Stimulated activated memory B cell treated with anti-CD40 and anti-IgM and Interleukin-4, amounts not matched to agents 10 μg/mL and 1 μg/mL and 100 μg/mL, for 72 hours (primary cell): ENCODE measurements around the gene C3.
"Not testable (repeated sequence)": the region's sequence is repeated elsewhere in the genome, so short reads cannot be mapped to it uniquely, and the experiment has no call there.

Source experiments
- ATAC-seq: fragments of 150-1000 bp; cut with Tn5 transposase; 2 replicates; pipeline ENCODE4 v1.10.0; 2021
- H3K27ac Mint-ChIP-seq: one replicate; pipeline ENCODE4 v1.8.0; 2022; ENCODE audit warnings: mild to moderate bottlenecking, mixed read lengths
- H3K27me3 Mint-ChIP-seq: one replicate; pipeline ENCODE4 v1.8.0; 2022; ENCODE audit warnings: mixed read lengths
- H3K36me3 Mint-ChIP-seq: one replicate; pipeline ENCODE4 v1.8.0; 2022; ENCODE audit warnings: mixed read lengths
- H3K4me1 Mint-ChIP-seq: one replicate; pipeline ENCODE4 v1.8.0; 2022; ENCODE audit warnings: mixed read lengths
- H3K4me3 Mint-ChIP-seq: one replicate; pipeline ENCODE4 v1.8.0; 2022; ENCODE audit warnings: mild to moderate bottlenecking, moderate library complexity, mixed read lengths
- H3K9me3 Mint-ChIP-seq: one replicate; pipeline ENCODE4 v1.8.0; 2022; ENCODE audit warnings: mixed read lengths

C3 gene

DNA sequence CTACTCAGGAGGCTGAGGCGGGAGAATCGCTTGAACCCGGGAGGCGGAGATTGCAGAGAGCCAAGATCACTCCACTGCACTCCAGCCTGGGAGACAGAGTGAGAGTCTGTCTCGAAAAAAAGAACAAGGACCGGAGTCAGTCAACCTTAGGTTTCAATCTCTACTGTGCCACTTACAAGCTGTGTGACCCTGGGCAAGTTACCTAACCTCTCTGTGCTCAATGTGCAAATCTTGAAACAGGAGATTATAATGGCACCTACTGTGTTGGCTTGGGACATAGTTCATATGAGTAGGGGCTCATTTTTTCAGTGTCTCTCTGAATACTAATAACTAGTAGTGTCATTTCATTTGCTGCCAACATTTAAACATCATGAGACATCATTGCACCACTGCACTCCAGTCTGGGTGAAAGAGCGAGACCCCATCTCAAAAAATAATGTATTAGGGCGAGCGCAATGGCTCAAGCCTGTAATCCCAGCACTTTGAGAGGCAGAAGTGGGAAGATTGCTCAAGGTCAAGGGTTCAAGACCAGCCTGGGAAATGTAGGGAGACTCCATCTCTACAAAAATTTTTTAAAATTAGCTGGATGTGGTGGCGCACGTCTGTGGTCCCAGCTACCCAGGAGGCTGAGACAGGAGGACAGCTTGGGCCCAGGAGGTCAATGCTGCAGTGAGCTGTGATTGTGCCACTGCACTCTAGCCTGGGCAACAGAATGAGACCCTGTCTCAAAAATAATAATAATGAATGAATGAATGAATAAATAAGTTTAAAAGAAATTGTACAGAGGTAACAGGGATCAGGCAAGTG, 5.5 kb downstream of the C3 start:
- Mint-ChIP-seq H3K27me3 (peaks cover 18% of the 10 kb centered on the region), H3K27ac (no peak overlapping the region), H3K4me3 (no peak overlapping the region), H3K9me3 (peaks cover 7% of the 10 kb centered on the region), H3K36me3 (no peaks in the 10 kb centered on the region), H3K4me1 (peaks cover 24% of the 10 kb centered on the region)
- ATAC-seq = no peak

DNA sequence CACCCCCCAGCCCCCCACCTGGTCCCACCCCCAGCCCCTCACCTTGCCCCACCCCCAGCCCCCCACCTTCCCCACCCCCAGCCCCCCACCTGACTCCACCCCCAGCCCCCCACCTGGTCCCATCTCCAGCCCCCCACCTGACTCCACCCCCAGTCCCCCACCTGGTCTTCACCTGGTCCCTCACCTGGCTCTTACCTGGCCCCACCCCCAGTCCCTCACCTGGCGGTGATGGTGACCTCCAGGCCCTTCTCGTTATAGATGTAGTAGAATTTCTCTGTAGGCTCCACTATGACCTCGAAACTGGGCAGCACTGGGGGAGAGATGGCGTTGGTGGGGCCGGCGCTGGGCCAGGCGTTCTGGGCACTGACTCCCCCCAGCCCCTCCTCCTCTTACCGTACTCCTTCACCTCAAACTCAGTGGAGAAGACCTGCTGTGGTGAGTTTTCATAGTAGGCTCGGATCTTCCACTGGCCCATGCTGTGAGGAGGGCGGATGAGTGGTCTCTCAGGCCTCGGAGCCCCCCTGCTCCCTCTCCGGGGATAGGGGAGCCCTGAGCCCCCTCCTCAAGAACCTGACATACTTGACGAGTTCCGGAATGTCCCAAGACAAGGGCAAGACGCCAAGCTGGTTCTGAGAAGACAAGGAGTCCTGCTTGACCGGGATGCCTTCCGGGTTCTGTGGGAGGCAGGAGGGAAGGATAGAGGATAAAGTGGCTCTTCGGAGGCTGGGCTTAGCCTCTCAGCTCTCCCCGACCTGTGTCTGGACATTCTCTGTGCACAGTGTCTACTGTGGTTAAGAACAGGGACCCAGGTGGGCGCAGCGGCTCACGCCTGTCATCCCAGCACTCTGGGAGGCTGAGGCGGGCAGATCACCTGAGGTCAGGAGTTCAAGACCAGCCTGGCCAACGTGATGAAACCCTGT, 6.4 kb downstream of the C3 start:
- peaks cover 27% of the 10 kb centered on the region for H3K27me3 Mint-ChIP-seq
- H3K36me3 Mint-ChIP-seq = no peaks in the 10 kb centered on the region
- H3K27ac Mint-ChIP-seq = no peak overlapping the region
- no peak overlapping the region for H3K4me3 Mint-ChIP-seq
- peaks cover 7% of the 10 kb centered on the region for H3K9me3 Mint-ChIP-seq
- ATAC-seq = no peak
- peaks cover 30% of the 10 kb centered on the region for H3K4me1 Mint-ChIP-seq

DNA sequence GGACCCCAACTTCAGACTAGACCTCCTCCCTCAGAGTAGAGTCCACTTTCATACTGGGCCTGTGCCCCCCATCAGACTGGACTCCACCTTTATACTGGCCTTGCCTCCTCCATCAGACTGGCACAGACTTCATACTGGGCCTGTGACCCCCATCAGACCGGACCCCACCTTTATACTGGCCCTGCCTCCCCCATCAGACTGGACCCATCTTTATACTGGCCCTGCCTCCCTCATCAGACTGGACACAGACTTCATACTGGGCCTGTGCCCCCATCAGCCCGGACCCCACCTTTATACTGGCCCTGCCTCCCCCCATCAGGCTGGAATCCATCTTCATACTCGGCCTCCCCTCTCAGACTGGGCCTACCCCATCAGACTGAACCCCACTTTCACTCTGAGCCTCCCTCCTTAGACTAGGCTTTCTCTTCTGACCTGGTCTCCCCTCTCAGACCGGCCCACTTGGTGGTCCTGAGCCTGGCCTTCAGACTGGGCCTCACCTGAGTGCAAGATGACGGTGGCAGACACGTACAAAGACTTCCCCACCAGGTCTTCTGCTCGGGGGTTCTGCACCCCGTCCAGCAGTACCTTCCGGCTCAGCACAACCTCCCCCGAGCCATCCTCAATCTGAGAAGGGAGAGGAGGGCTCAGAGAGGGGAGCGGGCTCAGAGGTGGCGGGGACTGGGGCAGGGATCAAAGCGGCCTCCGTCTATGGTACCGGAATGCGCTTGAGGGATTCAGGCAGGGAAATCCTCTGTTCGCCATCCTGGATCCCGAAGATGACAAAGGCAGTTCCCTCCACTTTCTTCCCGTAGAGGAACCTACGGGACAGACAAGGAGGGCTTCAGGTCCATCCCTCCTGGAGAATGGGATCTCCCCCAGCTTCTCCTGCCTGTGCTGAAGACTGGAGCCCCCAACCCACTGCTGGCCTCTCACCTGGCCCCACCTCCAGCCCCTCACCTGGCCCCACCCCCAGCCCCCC, 7.5 kb downstream of the C3 start:
- peaks cover 28% of the 10 kb centered on the region for H3K4me1 Mint-ChIP-seq
- no peak overlapping the region for H3K27ac Mint-ChIP-seq
- H3K4me3 Mint-ChIP-seq = no peak overlapping the region
- H3K9me3 Mint-ChIP-seq = peaks cover 7% of the 10 kb centered on the region
- H3K36me3 Mint-ChIP-seq = no peaks in the 10 kb centered on the region
- H3K27me3 Mint-ChIP-seq = peaks cover 37% of the 10 kb centered on the region
- ATAC-seq = no peak

DNA sequence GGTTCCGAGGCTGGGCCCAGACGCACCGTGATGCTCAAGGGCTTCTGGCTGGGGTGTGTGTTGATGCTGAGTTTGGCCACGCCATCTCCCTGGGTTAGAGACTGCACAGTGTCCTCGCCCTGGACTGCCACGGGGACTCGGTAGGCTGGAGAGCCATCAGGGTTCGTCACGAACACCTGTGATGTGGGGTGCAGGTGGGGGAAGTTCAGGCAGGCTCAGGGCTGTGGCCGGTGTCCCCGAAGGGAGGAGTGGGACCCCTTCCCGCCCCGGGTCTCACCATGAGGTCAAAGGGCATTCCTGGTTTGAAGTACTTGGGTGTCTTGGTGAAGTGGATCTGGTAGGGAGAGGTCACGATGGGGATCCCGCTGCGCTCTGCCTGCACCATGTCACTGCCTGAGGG, 8.2 kb downstream of the C3 start:
- Mint-ChIP-seq H3K4me1 (peaks cover 21% of the 10 kb centered on the region), H3K27ac (no peak overlapping the region), H3K27me3 (peaks cover 42% of the 10 kb centered on the region), H3K36me3 (no peaks in the 10 kb centered on the region), H3K9me3 (peaks cover under 1% of the 10 kb centered on the region), H3K4me3 (no peak overlapping the region)
- ATAC-seq = no peak

DNA sequence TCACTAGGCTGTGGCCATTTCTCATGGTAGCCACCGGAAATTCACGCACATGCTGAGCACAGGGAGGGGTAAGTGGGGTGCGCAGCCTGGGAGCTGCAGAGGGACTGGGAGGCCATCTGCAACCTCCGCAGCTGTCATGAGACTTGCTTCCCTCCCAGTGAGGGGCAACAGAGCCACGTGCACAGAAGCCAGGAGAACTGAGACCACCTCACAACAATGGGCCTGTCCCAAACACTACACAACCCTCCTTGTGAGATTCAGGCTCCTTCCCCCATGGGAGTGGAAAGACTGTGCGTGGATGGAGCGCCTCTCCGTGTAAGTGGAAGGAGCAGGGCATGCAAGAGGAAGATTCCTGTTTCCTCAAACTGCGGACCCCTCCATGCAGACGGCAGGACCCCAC, 8.8 kb downstream of the C3 start:
- peaks cover 42% of the 10 kb centered on the region for H3K27me3 Mint-ChIP-seq
- peaks cover 19% of the 10 kb centered on the region for H3K4me1 Mint-ChIP-seq
- H3K36me3 Mint-ChIP-seq = no peaks in the 10 kb centered on the region
- no peak overlapping the region for H3K27ac Mint-ChIP-seq
- ATAC-seq = no peak
- no peak overlapping the region for H3K4me3 Mint-ChIP-seq
- H3K9me3 Mint-ChIP-seq = no peaks in the 10 kb centered on the region

DNA sequence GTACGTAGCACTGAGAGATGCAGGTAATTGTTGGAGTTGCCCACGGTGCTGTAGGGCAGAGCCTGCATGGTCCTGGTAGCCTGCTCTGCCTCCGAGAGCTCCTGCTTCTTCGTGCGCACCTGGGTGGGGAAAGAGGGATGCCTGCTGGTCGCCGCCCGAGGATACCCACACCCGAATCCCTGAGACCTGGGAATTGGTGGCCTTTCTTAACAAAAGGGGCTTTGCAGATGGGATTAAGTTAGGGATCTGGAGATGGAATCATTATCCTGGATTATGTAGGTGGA, 9.4 kb downstream of the C3 start:
- no peak for ATAC-seq
- no peaks in the 10 kb centered on the region for H3K36me3 Mint-ChIP-seq
- no peak overlapping the region for H3K4me3 Mint-ChIP-seq
- peaks cover 42% of the 10 kb centered on the region for H3K27me3 Mint-ChIP-seq
- H3K9me3 Mint-ChIP-seq = no peaks in the 10 kb centered on the region
- H3K4me1 Mint-ChIP-seq = peaks cover 19% of the 10 kb centered on the region
- H3K27ac Mint-ChIP-seq = no peak overlapping the region

DNA sequence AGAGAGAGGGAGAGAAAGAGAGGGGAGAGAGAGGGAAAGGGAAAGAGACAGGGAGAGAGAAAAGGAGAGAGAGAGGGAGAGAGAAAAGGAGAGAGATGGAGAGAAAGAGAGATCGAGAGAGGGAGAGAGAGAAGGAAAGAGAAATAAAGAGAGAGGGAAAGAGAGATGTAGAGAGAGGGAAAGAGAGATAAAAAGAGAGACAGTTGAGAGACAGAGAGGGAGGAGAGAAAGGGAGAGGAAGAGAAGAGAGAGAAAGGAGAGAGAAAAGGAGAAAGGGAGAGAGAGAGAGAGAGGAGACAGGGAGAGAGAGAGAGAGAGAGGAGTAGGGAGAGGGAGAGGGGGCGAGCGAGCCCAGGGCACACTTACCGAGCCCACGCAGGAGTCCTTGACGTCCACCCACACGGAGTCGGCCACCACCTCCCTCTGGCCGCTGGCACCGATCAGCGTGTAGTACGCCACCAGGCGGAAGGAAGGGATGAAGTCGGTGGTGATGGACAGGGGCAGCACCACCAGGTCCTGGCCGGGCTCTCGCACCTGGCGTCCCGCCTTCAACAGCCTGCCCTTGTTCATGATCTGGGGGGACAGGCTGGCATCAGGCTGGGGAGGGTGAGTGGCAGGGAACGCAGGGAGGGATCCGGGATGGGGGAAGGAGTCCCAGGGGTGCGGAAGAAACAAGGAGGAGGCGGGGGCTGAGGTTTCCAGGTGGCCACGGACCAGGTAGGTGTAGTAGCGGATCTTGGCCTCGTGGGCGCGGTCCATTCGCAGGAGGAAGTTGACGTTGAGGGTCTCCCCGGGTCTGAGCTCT, 10.0 kb downstream of the C3 start:
- H3K27ac Mint-ChIP-seq = no peak overlapping the region
- H3K9me3 Mint-ChIP-seq = no peaks in the 10 kb centered on the region
- no peaks in the 10 kb centered on the region for H3K36me3 Mint-ChIP-seq
- ATAC-seq = no peak
- H3K4me1 Mint-ChIP-seq = peaks cover 19% of the 10 kb centered on the region
- peaks cover 42% of the 10 kb centered on the region for H3K27me3 Mint-ChIP-seq
- no peak overlapping the region for H3K4me3 Mint-ChIP-seq

DNA sequence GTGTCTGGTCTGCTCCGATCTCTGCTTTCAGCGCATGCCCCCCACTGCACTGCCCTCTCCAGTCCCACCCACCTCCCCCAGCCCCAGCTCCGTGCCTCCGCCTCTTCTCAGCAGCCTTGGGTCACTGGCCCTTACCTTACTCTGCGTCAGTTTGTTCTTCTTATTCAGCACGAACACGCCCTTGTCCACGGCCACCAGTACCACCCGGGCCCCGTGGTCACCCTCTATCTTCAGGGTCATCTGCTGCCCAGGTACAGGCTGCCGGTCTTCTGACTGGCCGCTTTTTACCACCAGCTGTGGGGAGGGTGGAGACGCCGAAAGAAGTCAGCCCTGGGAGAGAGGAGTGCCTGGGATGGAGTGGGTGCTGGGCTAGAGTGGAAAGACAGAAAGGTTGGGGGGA, 10.9 kb downstream of the C3 start:
- Mint-ChIP-seq H3K9me3 (no peaks in the 10 kb centered on the region), H3K4me3 (no peak overlapping the region), H3K27me3 (peaks cover 42% of the 10 kb centered on the region), H3K27ac (no peak overlapping the region), H3K36me3 (no peaks in the 10 kb centered on the region), H3K4me1 (peaks cover 19% of the 10 kb centered on the region)
- ATAC-seq = no peak

DNA sequence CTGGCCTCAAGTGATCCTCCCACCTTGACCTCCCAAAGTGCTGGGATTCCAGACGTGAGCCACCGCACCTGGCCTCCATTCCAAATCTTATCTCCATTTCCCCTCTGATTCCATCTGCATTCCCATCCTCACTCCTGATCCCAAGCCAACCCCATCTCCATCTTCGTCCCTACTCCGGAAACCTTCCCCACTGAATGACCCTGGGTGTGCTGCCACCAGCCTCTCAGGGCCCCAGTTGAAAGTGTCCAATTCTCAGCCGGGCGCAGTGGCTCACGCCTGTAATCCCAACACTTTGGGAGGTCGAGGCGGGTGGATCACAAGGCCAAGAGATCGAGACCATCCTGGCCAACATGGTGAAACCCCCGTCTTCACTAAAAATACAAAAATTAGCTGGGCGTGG, 11.5 kb downstream of the C3 start:
- H3K4me3 Mint-ChIP-seq, ATAC-seq, H3K9me3 Mint-ChIP-seq, H3K36me3 Mint-ChIP-seq, H3K27ac Mint-ChIP-seq: not testable (repeated sequence)
- Mint-ChIP-seq H3K27me3 (peaks cover 42% of the 10 kb centered on the region), H3K4me1 (peaks cover 19% of the 10 kb centered on the region)

DNA sequence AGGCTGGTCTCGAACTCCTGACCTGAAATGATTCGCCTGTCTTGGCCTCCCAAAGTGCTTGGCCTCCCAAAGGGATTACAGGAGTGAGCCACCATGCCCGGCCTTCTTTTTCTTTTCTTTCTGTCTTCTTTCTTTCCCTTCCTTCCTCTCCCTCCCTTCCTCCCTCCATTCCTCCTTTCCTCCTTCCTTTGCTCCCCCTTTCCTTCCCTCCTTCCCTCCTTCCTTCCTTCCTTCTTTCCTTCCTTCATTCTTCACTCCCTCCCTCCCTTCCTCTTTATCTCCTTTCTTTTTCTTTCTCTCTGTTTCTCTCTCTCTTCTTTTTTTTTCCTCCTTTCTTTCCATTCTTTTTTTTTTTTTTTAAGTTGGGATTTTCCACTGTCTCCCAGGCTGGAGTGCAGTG, 12.1 kb downstream of the C3 start:
- no peaks in the 10 kb centered on the region for H3K36me3 Mint-ChIP-seq
- H3K4me1 Mint-ChIP-seq = peaks cover 19% of the 10 kb centered on the region
- no peak overlapping the region for H3K4me3 Mint-ChIP-seq
- no peak for ATAC-seq
- no peaks in the 10 kb centered on the region for H3K9me3 Mint-ChIP-seq
- H3K27me3 Mint-ChIP-seq = peaks cover 42% of the 10 kb centered on the region
- H3K27ac Mint-ChIP-seq = no peak overlapping the region

DNA sequence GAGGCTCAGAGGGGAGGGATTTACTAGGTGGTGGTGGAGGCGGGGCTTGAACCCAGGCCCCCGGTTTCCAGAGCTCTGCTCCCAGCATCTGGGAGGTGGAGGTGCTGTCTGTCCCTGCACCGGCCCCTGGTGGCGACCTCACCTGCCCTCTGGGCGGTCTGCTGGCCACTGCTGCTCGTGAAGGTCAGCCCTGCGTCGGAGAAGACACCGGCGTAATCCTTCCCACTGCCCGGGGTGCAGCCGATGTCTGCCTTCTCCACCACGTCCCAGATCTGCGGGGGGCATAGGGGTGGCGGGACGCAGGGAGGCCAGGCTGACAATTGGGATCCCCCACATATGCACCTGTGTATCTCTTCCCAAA, 12.8 kb downstream of the C3 start:
- no peak for ATAC-seq
- Mint-ChIP-seq H3K27me3 (peaks cover 42% of the 10 kb centered on the region), H3K9me3 (no peaks in the 10 kb centered on the region), H3K36me3 (no peaks in the 10 kb centered on the region), H3K4me1 (peaks cover 19% of the 10 kb centered on the region), H3K27ac (no peak overlapping the region), H3K4me3 (no peak overlapping the region)

DNA sequence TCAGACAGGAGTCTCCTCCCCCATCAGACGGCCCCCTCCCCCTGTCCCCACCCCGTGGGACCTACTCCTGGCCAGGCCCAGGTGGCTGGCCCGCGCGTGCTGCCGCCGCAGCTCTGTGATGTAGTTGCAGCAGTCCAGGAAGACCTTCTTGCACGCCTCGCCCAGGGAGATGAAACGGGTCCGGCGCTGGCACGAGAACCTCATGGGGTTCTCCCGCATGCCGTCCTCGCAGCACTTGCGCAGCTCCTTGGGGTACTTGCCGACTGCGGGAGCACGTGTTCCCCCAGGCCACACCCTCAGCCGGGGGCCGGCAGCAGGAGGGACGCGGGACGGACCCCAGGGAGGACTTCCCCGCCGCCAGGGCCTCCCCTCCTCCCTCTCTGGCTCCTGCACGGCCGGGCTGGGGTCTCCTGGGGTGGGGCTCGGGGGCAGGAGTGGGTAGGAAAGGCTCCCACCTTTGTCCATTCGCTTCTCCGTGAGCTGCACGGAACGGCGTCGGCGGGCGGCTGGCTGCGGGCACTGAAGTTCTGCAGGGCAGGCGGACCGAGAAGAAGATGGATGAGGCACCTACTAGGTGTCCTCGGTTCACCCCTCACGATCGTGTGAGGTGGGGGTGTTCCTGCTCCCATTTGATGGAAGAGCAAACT, 13.3 kb downstream of the C3 start:
- Mint-ChIP-seq H3K36me3 (no peaks in the 10 kb centered on the region), H3K27ac (no peak overlapping the region), H3K27me3 (peaks cover 42% of the 10 kb centered on the region), H3K4me3 (no peak overlapping the region), H3K9me3 (no peaks in the 10 kb centered on the region), H3K4me1 (peaks cover 19% of the 10 kb centered on the region)
- ATAC-seq = no peak

DNA sequence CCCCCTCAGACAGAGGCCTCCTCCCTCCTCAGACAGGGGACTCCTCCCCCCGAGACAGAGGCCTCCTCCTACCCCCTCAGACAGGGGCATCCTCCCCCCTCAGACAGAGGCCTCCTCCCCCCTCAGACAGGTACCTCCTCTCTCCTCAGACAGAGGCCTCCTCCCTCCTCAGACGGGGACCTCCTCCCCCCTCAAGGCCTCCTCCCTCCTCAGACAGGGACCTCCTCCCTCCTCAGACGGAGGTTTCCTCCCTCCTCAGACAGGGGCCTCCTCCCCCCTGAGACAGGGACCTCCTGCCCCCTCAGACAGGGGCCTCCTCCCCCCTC, 13.9 kb downstream of the C3 start:
- H3K4me1 Mint-ChIP-seq = peaks cover 19% of the 10 kb centered on the region
- peak; percentile 39 for ATAC-seq
- no peaks in the 10 kb centered on the region for H3K9me3 Mint-ChIP-seq
- H3K27ac Mint-ChIP-seq = no peak overlapping the region
- H3K27me3 Mint-ChIP-seq = peaks cover 41% of the 10 kb centered on the region
- H3K36me3 Mint-ChIP-seq = no peaks in the 10 kb centered on the region
- no peak overlapping the region for H3K4me3 Mint-ChIP-seq

DNA sequence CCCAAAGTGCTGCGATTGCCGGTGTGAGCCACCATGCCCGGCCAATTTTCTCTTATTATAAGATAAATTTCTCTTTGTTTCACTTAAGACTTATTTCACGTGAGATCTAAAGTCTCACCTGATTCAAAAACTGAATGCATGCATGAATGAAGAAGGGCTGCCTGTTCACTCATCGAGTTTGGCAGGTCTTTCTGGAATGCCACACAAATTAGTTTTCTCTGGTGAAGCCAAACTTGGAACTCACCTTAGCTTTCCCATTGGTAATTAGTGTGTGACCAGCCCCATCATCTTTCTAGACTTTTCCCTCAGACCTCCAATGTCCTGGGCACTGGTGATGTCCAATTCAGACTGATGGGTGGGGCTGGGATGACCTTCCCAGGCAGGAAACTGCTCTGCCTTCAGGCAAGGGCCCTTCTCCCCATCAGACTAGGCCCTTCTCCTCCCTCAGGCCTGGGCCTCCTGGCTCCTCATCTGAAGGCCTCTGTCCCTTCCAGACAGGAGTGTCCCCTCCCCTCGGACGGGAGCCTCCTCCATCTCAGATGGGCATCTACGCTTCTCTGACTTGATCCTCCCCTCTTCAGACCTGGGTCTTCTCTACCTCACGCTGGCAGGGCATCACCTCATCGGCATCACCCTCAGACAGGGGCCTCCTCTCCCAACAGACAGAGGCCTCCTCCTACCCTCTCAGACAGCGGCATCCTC, 14.4 kb downstream of the C3 start:
- no peaks in the 10 kb centered on the region for H3K36me3 Mint-ChIP-seq
- peaks cover 36% of the 10 kb centered on the region for H3K27me3 Mint-ChIP-seq
- H3K27ac Mint-ChIP-seq = no peak overlapping the region
- ATAC-seq = peak; percentile 10
- H3K4me1 Mint-ChIP-seq = peaks cover 18% of the 10 kb centered on the region
- no peak overlapping the region for H3K4me3 Mint-ChIP-seq
- H3K9me3 Mint-ChIP-seq = no peaks in the 10 kb centered on the region
